ENCODE measurements around the gene SYT5.

GRCh38 chr19:55132453-55133129 is 47.5 kb downstream of the SYT5 start:
- TF ChIP-seq CTCF (conservative IDR thresholded peaks at IDR 0.05 in 1 of 2, IDR thresholded peaks at IDR 0.05 in 1 of 2; ENCODE audit: low read depth in 1 of 2, low read length in 2 of 2) (peak in 1 of 2 donors; percentile 3), EZH2 (IDR thresholded peaks at IDR 0.05; ENCODE audit: low read length, missing control alignments) (no peak)
